Measurements from ENCODE around the gene AHSG. TPM values are rescaled to one million over a fixed set of nuclear protein-coding genes. Genes with fewer than 3 reads are reported as not detected.

Gene AHSG
- total RNA-seq, 1 experiment from 2014 or later = 1.6 TPM

GRCh38 chr3:186642014-186642413, 29.2 kb downstream of the AHSG start:
- RAD21 ChIA-PET (ENCODE audit: low non-redundant PET in 1 of 2, low total read pairs in 2 of 2, uncharacterized antibody in 2 of 2, unreplicated experiment in 2 of 2) = no interaction called here
- CTCF ChIA-PET = interaction anchor here (1.5 kb wide), 1 partner anchor 25 kb away, joined by 5 read pairs; no protein-coding TSS in a partner anchor

More at GRCh38 chr3:186642014-186642413, 29.2 kb downstream of the AHSG start:
- BruUV-seq (replicated peaks) = no TSS peak
- intact Hi-C loops (cut with micrococcal nuclease) = no loop called here
- no peak overlapping the region for H3K27ac ChIP-seq (ENCODE audit: low read depth, low read length)
- no peaks in the 10 kb centered on the region; the same call in 1 of the 2 replicates for H3K9me2 ChIP-seq (ENCODE audit: insufficient read depth)
- no peak overlapping the region for H3K4me2 ChIP-seq (ENCODE audit: low read length)
- no peaks in the 10 kb centered on the region for H4K20me1 ChIP-seq (ENCODE audit: insufficient read depth)
- no peak overlapping the region for H3K9ac ChIP-seq (ENCODE audit: low read length)
- H3K27me3 ChIP-seq (ENCODE audit: insufficient read depth, low read length) = no peaks in the 10 kb centered on the region
- POLR2A ChIA-PET = no interaction called here
- H3K9me3 ChIP-seq (ENCODE audit: control insufficient read depth in 1 of 2, insufficient read depth in 1 of 2, low read depth in 1 of 2, low read length in 2 of 2) = no peaks in the 10 kb centered on the region
- no peaks in the 10 kb centered on the region for H3K79me2 ChIP-seq (ENCODE audit: insufficient read depth, low read length)
- peaks cover 0 to 5% of the 10 kb centered on the region in 2 experiments; a peak in 1 of 4 replicates for H3K4me1 ChIP-seq (ENCODE audit: control insufficient read depth in 1 of 2, insufficient read depth in 2 of 2, low read length in 2 of 2)
- no peak for DNase-seq (ENCODE audit: low read depth, low spot score)
- no peak overlapping the region for H3K4me3 ChIP-seq (replicated peaks in 1 of 2; ENCODE audit: low read depth in 1 of 2, low read length in 2 of 2)
- H2AFZ ChIP-seq (ENCODE audit: low read depth, low read length, poor library complexity, severe bottlenecking) = no peak overlapping the region
- ATAC-seq = no peak
- TF ChIP-seq ZFX (IDR thresholded peaks at IDR 0.05) = no peak
- TF ChIP-seq JUND (IDR thresholded peaks at IDR 0.05) = no peak
- no peak for TF ChIP-seq CBX3 (IDR thresholded peaks at IDR 0.05; ENCODE audit: low read depth)
- no peak for TF ChIP-seq REST (IDR thresholded peaks at IDR 0.05; ENCODE audit: low read depth)
- TF ChIP-seq TCF7L2 (IDR thresholded peaks at IDR 0.05; ENCODE audit: borderline replicate concordance, extremely low read depth, insufficient read depth, insufficient read length) = no peak
- TF ChIP-seq FOSL1 (IDR thresholded peaks at IDR 0.05; ENCODE audit: low read depth) = no peak
- TF ChIP-seq SP1 (IDR thresholded peaks at IDR 0.05; ENCODE audit: low read depth) = no peak
- no peak for TF ChIP-seq MAX (IDR thresholded peaks at IDR 0.05)
- no peak for TF ChIP-seq ELF1 (IDR thresholded peaks at IDR 0.05; ENCODE audit: borderline replicate concordance, low read depth)
- TF ChIP-seq CTCF (IDR thresholded peaks at IDR 0.05 in 2 of 3, conservative IDR thresholded peaks at IDR 0.05 in 1 of 3; ENCODE audit: borderline replicate concordance in 1 of 3, insufficient read depth in 1 of 3, low read depth in 2 of 3, low read length in 2 of 3) = no peak
- TF ChIP-seq SIN3A (IDR thresholded peaks at IDR 0.05; ENCODE audit: low read depth) = no peak
- no peak for TF ChIP-seq YY1 (IDR thresholded peaks at IDR 0.05; ENCODE audit: extremely low read depth, insufficient replicate concordance, low read depth, low read length)
- no peak for TF ChIP-seq CEBPB (IDR thresholded peaks at IDR 0.05; ENCODE audit: low read depth)
- no peak for TF ChIP-seq ZNF274 (IDR thresholded peaks at IDR 0.05; ENCODE audit: low read depth, low read length)
- H3K36me3 ChIP-seq (ENCODE audit: control insufficient read depth in 1 of 2, insufficient read depth in 2 of 2, low read length in 2 of 2) = no peaks in the 10 kb centered on the region

All from HCT116 (cell line).